MM.1S (cell line): ENCODE results near the gene SYNJ1.
A peak's percentile ranks its signal among the peaks of the same experiment; 100 is the strongest.

Experiments used
- DNase-seq: peaks from one replicate; pipeline ENCODE4 v3.0.0-alpha.2; 2015
- H2AFZ ChIP-seq: fragments of 300-600 bp; sonication (generic); 2 replicates; pipeline ENCODE4 v1.6.0; 2016; ENCODE audit warnings: antibody characterized with exemption, low read length
- H3F3A ChIP-seq: fragments of 300-600 bp; sonication (generic); 2 replicates; pipeline ENCODE4 v1.6.1; 2016; ENCODE audit warnings: mild to moderate bottlenecking, antibody characterized with exemption, low read length, moderate library complexity, mixed read lengths; ENCODE audit not compliant: insufficient read depth
- H3K27ac ChIP-seq: fragments of 300-600 bp; sonication (generic); 2 replicates; pipeline ENCODE4 v1.5.1; 2016; ENCODE audit warnings: mild to moderate bottlenecking, low read length
- H3K27me3 ChIP-seq: fragments of 300-600 bp; sonication (generic); replicated peaks from 2 replicates; pipeline ENCODE4 v1.6.0; 2016; ENCODE audit warnings: low read length; ENCODE audit not compliant: insufficient read depth
- H3K36me3 ChIP-seq: fragments of 300-600 bp; sonication (generic); replicated peaks from 2 replicates; pipeline ENCODE4 v1.6.1; 2016; ENCODE audit warnings: mild to moderate bottlenecking, low read length, mixed read lengths; ENCODE audit not compliant: insufficient read depth
- H3K4me1 ChIP-seq: fragments of 300-600 bp; sonication (generic); 2 replicates; pipeline ENCODE4 v1.6.1; 2016; ENCODE audit warnings: low read length, mixed read lengths
- H3K4me2 ChIP-seq: fragments of 300-600 bp; sonication (generic); 2 replicates; pipeline ENCODE4 v1.6.0; 2016; ENCODE audit warnings: low read depth, low read length
- H3K4me3 ChIP-seq: fragments of 300-600 bp; sonication (generic); 2 replicates; pipeline ENCODE4 v1.5.1; 2016; ENCODE audit warnings: low read length, mixed read lengths
- H3K79me2 ChIP-seq: fragments of 300-600 bp; sonication (generic); 2 replicates; pipeline ENCODE4 v1.6.1; 2016; ENCODE audit warnings: mixed run types, low read length, mixed read lengths
- H3K9ac ChIP-seq: fragments of 300-600 bp; sonication (generic); 2 replicates; pipeline ENCODE4 v1.6.1; 2016; ENCODE audit warnings: low read length, mixed read lengths
- H3K9me2 ChIP-seq: fragments of 300-600 bp; sonication (generic); replicated peaks from 2 replicates; pipeline ENCODE4 v1.6.1; 2016; ENCODE audit warnings: mild to moderate bottlenecking, low read length, mixed read lengths; ENCODE audit not compliant: insufficient read depth
- H3K9me3 ChIP-seq: fragments of 300-600 bp; sonication (generic); replicated peaks from 2 replicates; pipeline ENCODE4 v1.6.1; 2016; ENCODE audit warnings: mild to moderate bottlenecking, low read length, mixed read lengths; ENCODE audit not compliant: insufficient read depth
- H4K20me1 ChIP-seq: fragments of 300-600 bp; sonication (generic); 2 replicates; pipeline ENCODE4 v1.6.1; 2016; ENCODE audit warnings: mild to moderate bottlenecking, low read length, moderate library complexity, mixed read lengths; ENCODE audit not compliant: insufficient read depth
- EZH2 ChIP-seq: fragments of 300-600 bp; sonication (generic); optimal IDR thresholded peaks from 2 replicates; pipeline ENCODE3; 2017; ENCODE audit warnings: low read depth, mild to moderate bottlenecking, antibody characterized with exemption, low read length, mixed read lengths
- EZH2phosphoT487 ChIP-seq: fragments of 300-600 bp; sonication (generic); IDR thresholded peaks from 2 replicates; pipeline ENCODE4 v1.6.1; 2018; ENCODE audit warnings: antibody characterized with exemption, low read length
- TF ChIP-seq, protein P1 (sequence below): fragments of 300-600 bp; sonication (generic); IDR thresholded peaks from 2 replicates; pipeline ENCODE4 v1.5.1; 2016; ENCODE audit warnings: antibody characterized with exemption, low read length, mixed read lengths

SYNJ1 gene

DNA sequence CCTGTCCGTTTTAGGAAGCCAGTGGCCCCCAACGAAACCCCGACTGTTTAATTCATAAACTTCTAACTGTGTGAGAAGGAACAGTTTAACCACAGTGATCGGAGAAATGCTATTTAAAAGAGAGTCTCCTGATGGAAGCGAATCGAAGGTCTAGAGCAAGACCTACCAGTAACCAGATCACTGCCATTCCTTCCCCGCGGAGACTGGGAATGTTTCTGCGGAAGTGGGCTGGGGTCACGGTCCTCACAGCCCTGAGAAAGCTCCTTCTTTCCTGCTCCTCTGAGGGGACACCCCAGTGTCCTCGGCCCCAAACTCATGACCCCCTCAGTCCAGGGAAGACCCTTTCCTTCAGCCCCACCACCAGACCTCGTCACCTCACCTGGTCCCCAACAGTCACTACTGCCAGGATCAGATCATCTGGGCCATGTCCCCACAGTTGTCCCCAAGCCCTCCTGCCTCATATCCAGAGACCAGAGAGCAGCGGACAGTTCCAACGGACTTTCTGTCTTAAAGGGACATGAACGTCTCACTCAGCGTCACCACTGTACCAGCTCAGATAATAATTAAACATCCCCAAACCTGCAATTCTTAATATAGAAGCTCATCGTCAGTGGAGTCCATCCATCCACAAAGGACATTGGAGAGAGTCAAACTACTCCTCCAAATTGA is 142.6 kb downstream of the SYNJ1 start, which contains the start of gene TCP10L:
TCP10L (minus strand) TSS at position 482 of the 669 bp plus-strand sequence. CDS start 1,219 bp downstream, outside the sequence.
- H3K27ac ChIP-seq, result no peak within 1 kb of the TSS
- H3K79me2 ChIP-seq, result no peaks in the 10 kb centered on the region
- H3K36me3 ChIP-seq, result no peaks in the 10 kb centered on the region
- no peak within 1 kb of the TSS for H2AFZ ChIP-seq
- no peaks in the 10 kb centered on the region for H3K9me3 ChIP-seq
- H3K4me2 ChIP-seq, result peak within 1 kb of the TSS; percentile 1; the same call in 1 of the 2 replicates
- no peak for DNase-seq
- no peak within 1 kb of the TSS for H3K4me3 ChIP-seq
- TF ChIP-seq, protein P1, sequence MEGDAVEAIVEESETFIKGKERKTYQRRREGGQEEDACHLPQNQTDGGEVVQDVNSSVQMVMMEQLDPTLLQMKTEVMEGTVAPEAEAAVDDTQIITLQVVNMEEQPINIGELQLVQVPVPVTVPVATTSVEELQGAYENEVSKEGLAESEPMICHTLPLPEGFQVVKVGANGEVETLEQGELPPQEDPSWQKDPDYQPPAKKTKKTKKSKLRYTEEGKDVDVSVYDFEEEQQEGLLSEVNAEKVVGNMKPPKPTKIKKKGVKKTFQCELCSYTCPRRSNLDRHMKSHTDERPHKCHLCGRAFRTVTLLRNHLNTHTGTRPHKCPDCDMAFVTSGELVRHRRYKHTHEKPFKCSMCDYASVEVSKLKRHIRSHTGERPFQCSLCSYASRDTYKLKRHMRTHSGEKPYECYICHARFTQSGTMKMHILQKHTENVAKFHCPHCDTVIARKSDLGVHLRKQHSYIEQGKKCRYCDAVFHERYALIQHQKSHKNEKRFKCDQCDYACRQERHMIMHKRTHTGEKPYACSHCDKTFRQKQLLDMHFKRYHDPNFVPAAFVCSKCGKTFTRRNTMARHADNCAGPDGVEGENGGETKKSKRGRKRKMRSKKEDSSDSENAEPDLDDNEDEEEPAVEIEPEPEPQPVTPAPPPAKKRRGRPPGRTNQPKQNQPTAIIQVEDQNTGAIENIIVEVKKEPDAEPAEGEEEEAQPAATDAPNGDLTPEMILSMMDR, result no peak
- TF ChIP-seq EZH2phosphoT487 (no peak), EZH2 (no peak)
- H4K20me1 ChIP-seq, result 0 out of 2 replicates have a peak, but pooled peaks cover 3% of the 10 kb centered on the region
- H3K27me3 ChIP-seq, result no peaks in the 10 kb centered on the region
- no peak within 1 kb of the TSS for H3K9ac ChIP-seq
- H3K9me2 ChIP-seq, result no peaks in the 10 kb centered on the region
- H3K4me1 ChIP-seq, result no peaks in the 10 kb centered on the region
- no peaks in the 10 kb centered on the region for H3F3A ChIP-seq

DNA sequence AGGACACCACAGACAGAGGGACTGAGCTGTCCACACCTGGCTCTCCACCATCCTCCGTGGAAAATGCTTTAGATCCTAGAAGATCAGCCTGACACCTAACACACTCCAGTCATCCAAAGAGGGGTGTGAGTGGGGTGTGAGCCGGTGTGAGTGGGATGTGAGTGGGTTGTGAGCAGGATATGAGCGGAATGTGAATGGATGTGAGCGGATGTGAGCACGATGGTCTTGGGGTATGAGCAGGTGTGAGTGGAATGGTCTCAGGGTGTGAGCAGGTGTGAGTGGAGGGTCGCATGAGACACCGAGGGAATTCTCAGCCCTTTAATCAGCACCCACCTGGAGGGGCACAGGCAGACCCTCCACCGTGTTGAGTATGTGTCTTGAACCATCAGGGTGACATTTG is 143.3 kb downstream of the SYNJ1 start:
- Histone ChIP-seq H3K4me2 (peak overlapping the region; percentile 1; the same call in 1 of the 2 replicates), H3K36me3 (no peaks in the 10 kb centered on the region), H3F3A (no peaks in the 10 kb centered on the region), H3K4me1 (no peaks in the 10 kb centered on the region), H3K9me2 (no peaks in the 10 kb centered on the region), H3K9ac (no peak overlapping the region), H4K20me1 (no peaks in the 10 kb centered on the region), H3K27ac (no peak overlapping the region), H3K9me3 (no peaks in the 10 kb centered on the region), H3K4me3 (no peak overlapping the region), H3K79me2 (no peaks in the 10 kb centered on the region), H3K27me3 (no peaks in the 10 kb centered on the region), H2AFZ (no peak overlapping the region)
- no peak for DNase-seq
- no peak for TF ChIP-seq EZH2

DNA sequence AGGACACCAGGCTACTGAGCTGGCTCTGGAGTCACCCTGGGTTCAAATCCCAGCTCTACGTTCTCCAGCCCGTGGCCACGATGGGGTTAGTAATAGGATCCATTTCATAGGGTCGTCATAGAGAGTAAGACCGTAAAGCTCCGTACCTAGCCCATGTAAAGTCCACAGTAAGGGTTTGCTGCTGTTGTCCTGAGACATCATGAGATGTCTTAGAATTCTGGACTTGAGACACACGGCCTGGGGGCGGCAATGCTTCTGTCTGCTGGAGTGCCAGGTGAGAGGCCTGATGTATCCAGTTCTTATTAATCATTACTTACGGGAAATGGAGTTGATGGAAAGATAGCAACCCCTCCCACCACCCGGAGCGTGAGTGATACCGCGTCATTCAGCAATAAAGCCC is 146.1 kb downstream of the SYNJ1 start:
- Histone ChIP-seq H3K27ac (no peak overlapping the region), H3K4me2 (no peak overlapping the region), H3F3A (no peaks in the 10 kb centered on the region), H3K9me3 (no peaks in the 10 kb centered on the region), H3K4me1 (no peaks in the 10 kb centered on the region), H3K9me2 (no peaks in the 10 kb centered on the region), H3K9ac (no peak overlapping the region), H3K27me3 (no peaks in the 10 kb centered on the region), H3K36me3 (no peaks in the 10 kb centered on the region), H3K4me3 (no peak overlapping the region), H4K20me1 (no peaks in the 10 kb centered on the region), H3K79me2 (no peaks in the 10 kb centered on the region), H2AFZ (no peak overlapping the region)
- TF ChIP-seq EZH2 (no peak), EZH2phosphoT487 (no peak)
- TF ChIP-seq, protein P1, result no peak
- no peak for DNase-seq

DNA sequence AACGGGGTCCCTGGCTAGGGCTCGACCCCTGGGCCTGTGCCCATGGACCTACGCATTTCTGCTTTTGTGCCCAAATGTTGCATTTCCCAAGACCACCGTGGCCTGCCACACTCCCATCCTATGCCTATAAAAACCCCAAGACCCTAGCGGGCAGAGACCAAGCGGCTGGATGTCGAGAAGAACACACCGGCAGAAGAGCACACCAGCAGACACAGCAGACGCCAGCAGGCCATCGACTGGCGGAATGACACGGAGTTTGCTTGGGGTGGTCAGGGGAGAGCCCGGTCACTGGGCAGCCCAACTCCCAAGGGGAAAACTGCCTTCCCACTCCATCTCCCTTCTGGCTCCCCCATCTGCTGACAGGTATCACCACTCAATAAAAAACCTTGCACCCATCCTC is 146.9 kb downstream of the SYNJ1 start:
- H3K4me3 ChIP-seq, result no peak overlapping the region
- H3K4me1 ChIP-seq, result no peaks in the 10 kb centered on the region
- H3K9ac ChIP-seq, result no peak overlapping the region
- TF ChIP-seq EZH2phosphoT487 (no peak), EZH2 (no peak)
- TF ChIP-seq, protein P1, result no peak
- H3K27ac ChIP-seq, result no peak overlapping the region
- H3F3A ChIP-seq, result no peaks in the 10 kb centered on the region
- H3K4me2 ChIP-seq, result no peak overlapping the region
- H3K36me3 ChIP-seq, result no peaks in the 10 kb centered on the region
- no peaks in the 10 kb centered on the region for H3K9me2 ChIP-seq
- H3K9me3 ChIP-seq, result no peaks in the 10 kb centered on the region
- no peaks in the 10 kb centered on the region for H3K27me3 ChIP-seq
- H3K79me2 ChIP-seq, result no peaks in the 10 kb centered on the region
- H2AFZ ChIP-seq, result no peak overlapping the region
- DNase-seq, result no peak
- H4K20me1 ChIP-seq, result no peaks in the 10 kb centered on the region
